Psoas muscle (tissue), 8 donors: ENCODE data around the gene HECTD3. TPM values are rescaled to one million over a fixed set of nuclear protein-coding genes. Genes with fewer than 3 reads are reported as not detected.

ENCODE experiments used
- ATAC-seq, 4 donors: fragments of 200-7000 bp; cut with Tn5 transposase; one replicate each; pipeline ENCODE4 v1.9.1; 2020; ENCODE audit warnings: moderate library complexity in 3 of 4, mild to moderate bottlenecking in 2 of 4
- DNase-seq, 2 donors: peaks; one replicate each; pipeline ENCODE4 v3.0.0-alpha.2; 2020
- H3K27ac ChIP-seq: fragments of 200-600 bp; one replicate; pipeline ENCODE4 v1.8.0; 2022
- H3K27me3 ChIP-seq, 3 donors: fragments of 200-600 bp in 1 of 3; one replicate each; pipeline versions ENCODE4 v1.6.1 to v1.8.0; 2013 to 2022; ENCODE audit warnings: low read length in 2 of 3, mild to moderate bottlenecking in 2 of 3, moderate library complexity in 1 of 3; ENCODE audit not compliant: insufficient read depth in 3 of 3
- H3K36me3 ChIP-seq, 2 donors: fragments of 200-600 bp in 1 of 2; one replicate each; pipeline versions ENCODE4 v1.6.1 to v1.8.0; 2013 to 2022; ENCODE audit warnings: low read depth in 1 of 2, mild to moderate bottlenecking in 1 of 2, moderate library complexity in 1 of 2; ENCODE audit not compliant: insufficient read depth in 1 of 2
- H3K4me1 ChIP-seq: fragments of 200-600 bp; one replicate; pipeline ENCODE4 v1.8.0; 2022
- H3K4me3 ChIP-seq: fragments of 200-600 bp; one replicate; pipeline ENCODE4 v1.8.0; 2022; ENCODE audit warnings: mild to moderate bottlenecking
- H3K9me3 ChIP-seq: fragments of 200-600 bp; one replicate; pipeline ENCODE4 v1.8.0; 2022
- WGBS, 3 donors: extraction: QIAGEN DNeasy Blood & Tissue Kit; methylation state at CpG; one replicate each; pipeline versions ENCODE4 v1.1.6 to v1.1.7; 2013; 5-methylcytosine and 5-hydroxymethylcytosine counted together
- intact Hi-C, 2 donors: fragments of 100-400 bp; cut with DNase I; formaldehyde crosslinking; loops; one replicate each; pipeline versions ENCODE4 v1.11.0 to v1.14.2; 2022
- polyA plus RNA-seq, 3 donors: library from polyadenylated mRNA; stranded (reverse); fragments of 200-250 nt; gene quantifications; one replicate each; pipeline ENCODE4 v1.2.3, GENCODE V29; 2013
- total RNA-seq, 4 donors: library from RNA; stranded (reverse); fragmentation: NEBNext Ultra II Directional in 2 of 4; extraction: Animal tissue kit (Norgen Biotek cat#: 25700) in 2 of 4; gene quantifications; one replicate each; pipeline versions ENCODE4 v1.2.1 to v1.2.4, GENCODE V29; 2021 to 2023
- TF ChIP-seq, protein P1 (sequence below): fragments of 200-600 bp; IDR thresholded peaks from one replicate; pipeline ENCODE4 v1.8.0; 2022; ENCODE audit warnings: antibody characterized with exemption
- donor health status: healthy with polysubstance abuse.
- donor health status: DM: no; HTN: no; CAD: no; lungs with moderate emphysema.
- donor health status: Bipolar disorder and iron deficiency.
- donor health status: healthy.
- donor health status: DM: yes; HTN: yes; CAD: no.
- donor health status: DM: no; HTN: no; CAD: no.
- donor health status: DM: no; HTN: no; CAD: no.
- donor health status: DM: yes; HTN: yes; CAD: no.

Gene HECTD3
- total and polyA plus RNA-seq, 7 donors = 34.0 to 55.3 (median 41.1) TPM

DNA sequence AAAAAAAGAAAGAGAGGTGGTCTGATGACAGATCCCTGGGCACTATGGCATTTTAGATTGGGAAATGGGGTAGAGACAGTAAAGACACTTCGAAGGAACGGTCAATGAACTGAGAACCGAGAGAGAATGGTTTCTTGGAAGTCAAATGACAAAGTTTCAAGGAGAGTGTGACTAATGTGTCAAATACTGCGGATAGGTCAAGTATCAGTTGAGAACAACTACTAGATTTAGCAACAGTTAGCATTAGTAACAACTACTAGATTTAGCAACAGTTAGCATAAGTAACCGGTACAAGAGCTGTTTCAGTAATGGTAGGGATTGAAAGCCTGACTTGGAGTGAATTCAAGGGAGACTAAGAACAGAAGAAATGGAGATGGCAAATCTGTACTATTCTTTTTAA, 35.9 kb upstream of the HECTD3 start:
- Histone ChIP-seq H3K4me3 (no peak overlapping the region), H3K27ac (peak overlapping the region; percentile 68), H3K27me3 (peaks cover 0 to 2% (median 0%) of the 10 kb centered on the region in 3 donors), H3K9me3 (no peaks in the 10 kb centered on the region), H3K36me3 (no peaks in the 10 kb centered on the region), H3K4me1 (peaks cover 8% of the 10 kb centered on the region)
- 30 to 77% (median 45%) methylated on average over 5 of the region's 5 CpGs for WGBS, 3 donors
- DNase-seq (no peak), ATAC-seq (peak; percentile 83 to 94 (median 91))
- intact Hi-C loops = no loop called here
- TF ChIP-seq, protein P1, sequence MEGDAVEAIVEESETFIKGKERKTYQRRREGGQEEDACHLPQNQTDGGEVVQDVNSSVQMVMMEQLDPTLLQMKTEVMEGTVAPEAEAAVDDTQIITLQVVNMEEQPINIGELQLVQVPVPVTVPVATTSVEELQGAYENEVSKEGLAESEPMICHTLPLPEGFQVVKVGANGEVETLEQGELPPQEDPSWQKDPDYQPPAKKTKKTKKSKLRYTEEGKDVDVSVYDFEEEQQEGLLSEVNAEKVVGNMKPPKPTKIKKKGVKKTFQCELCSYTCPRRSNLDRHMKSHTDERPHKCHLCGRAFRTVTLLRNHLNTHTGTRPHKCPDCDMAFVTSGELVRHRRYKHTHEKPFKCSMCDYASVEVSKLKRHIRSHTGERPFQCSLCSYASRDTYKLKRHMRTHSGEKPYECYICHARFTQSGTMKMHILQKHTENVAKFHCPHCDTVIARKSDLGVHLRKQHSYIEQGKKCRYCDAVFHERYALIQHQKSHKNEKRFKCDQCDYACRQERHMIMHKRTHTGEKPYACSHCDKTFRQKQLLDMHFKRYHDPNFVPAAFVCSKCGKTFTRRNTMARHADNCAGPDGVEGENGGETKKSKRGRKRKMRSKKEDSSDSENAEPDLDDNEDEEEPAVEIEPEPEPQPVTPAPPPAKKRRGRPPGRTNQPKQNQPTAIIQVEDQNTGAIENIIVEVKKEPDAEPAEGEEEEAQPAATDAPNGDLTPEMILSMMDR = no peak

DNA sequence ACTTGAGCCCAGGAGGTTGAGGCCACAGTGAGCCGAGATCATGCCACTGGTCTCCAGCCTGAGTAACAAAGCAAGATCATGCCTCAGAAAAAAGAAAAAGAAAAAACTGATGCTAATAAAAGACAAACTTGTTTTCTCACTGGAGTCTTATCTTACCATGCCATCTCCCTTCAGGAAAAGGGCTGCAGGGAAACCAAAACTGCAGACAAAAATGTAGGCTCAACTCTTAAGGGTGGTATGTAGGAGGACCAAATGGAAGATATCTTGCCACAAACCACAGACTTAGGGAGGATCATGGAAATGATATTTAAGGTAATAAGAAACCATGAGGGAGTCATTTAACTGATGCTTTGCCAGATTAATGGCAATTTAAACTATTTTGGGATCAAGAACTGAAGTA, 33.8 kb upstream of the HECTD3 start:
- H3K27me3 ChIP-seq = peaks cover 0 to 2% (median 0%) of the 10 kb centered on the region in 3 donors
- H3K27ac ChIP-seq = no peak overlapping the region
- intact Hi-C loops = no loop called here
- H3K36me3 ChIP-seq = no peaks in the 10 kb centered on the region
- TF ChIP-seq, protein P1 = no peak
- 38 to 71% (median 64%) methylated on average over 1 of the region's 1 CpG for WGBS, 3 donors
- H3K9me3 ChIP-seq = no peaks in the 10 kb centered on the region
- H3K4me3 ChIP-seq = no peak overlapping the region
- H3K4me1 ChIP-seq = peaks cover 8% of the 10 kb centered on the region
- DNase-seq (no peak), ATAC-seq (no peak)

DNA sequence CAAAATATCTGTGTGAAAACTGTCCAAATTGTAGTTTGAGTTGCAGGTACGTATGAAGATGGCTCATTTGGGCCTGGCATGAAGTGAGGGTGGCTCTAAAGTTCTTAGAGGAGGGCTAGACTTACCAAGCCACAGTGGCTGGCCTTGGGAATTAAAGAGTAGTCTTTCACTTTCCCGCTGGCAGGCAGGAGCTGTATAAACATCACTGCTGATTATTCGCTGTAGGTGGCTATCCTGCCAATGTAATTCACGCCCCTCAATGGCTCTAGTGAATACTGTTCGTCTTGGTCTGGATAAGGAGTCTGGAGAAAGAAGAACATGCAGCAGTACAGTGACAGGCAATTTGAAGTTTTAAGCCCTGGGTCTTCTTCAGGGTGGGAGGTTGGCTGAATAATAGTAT, 32.0 kb upstream of the HECTD3 start:
- no peak for DNase-seq

DNA sequence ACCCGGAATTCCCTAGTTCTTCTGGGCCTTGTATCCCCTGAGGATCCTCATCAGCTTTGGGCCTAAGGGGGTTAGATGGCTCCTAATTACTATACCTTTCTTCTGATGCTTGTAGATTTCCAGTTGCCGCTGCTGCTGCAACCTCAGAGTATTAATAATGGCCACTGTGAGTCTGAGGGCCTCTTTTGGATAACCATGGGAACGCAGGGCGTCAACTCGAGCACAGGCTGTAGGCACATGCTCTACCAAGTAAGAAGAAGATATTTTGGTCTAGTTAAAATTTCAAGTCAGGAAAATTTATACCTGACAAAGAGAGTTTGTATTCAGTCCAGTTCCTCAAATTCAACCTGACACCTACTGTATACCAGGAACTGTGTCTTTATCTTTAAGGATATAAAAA, 29.2 kb upstream of the HECTD3 start:
- intact Hi-C loops = no loop called here
- H3K36me3 ChIP-seq = no peaks in the 10 kb centered on the region
- TF ChIP-seq, protein P1 = no peak

More for the DNA sequence above, 32.0 kb upstream of the HECTD3 start:
- no peaks in the 10 kb centered on the region for H3K9me3 ChIP-seq
- intact Hi-C loops = no loop called here
- peaks cover 0 to 2% (median 0%) of the 10 kb centered on the region in 3 donors for H3K27me3 ChIP-seq
- no peak for ATAC-seq
- H3K36me3 ChIP-seq = no peaks in the 10 kb centered on the region
- no peak overlapping the region for H3K27ac ChIP-seq
- no peak overlapping the region for H3K4me3 ChIP-seq
- TF ChIP-seq, protein P1 = no peak
- 80 to 85% (median 84%) methylated on average over 5 of the region's 5 CpGs for WGBS, 3 donors
- peaks cover 8% of the 10 kb centered on the region for H3K4me1 ChIP-seq

DNA sequence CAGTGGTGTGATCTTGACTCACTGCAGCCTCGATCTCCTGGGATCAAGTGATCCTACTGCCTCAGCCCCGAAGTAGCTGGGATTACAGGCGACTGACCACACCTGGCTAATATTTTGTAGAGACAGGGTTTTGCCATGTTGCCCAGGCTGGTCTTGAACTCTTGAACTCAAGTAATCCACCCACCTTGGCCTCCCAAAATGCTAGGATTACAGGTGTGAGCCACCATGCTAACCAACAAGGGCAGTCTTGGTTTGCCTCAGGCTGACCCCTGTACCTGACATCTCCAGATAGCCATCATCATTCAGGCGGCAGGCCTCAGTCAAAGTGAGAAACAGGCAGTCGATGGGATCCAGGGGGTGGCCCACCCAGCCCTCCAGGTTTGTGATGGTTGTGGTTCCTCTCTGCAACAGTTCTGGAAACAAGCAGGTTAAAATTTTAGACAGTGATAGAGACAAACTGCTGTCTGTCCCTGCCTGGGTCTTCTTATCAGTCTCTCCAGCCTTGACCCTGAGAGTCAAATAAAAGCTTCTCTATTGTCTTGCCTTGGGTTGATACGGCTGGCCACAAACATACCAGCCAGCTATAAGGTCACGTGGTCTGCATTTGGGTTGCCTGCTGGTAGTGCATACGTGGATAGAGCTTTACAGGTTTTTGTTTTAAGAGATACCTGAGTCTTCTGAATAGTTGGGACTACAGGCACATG, 27.7 kb upstream of the HECTD3 start:
- intact Hi-C loops = no loop called here
- DNase-seq = no peak
- Histone ChIP-seq H3K36me3 (no peaks in the 10 kb centered on the region), H3K27me3 (no peaks in the 10 kb centered on the region), H3K27ac (no peak overlapping the region), H3K9me3 (no peaks in the 10 kb centered on the region), H3K4me1 (no peaks in the 10 kb centered on the region), H3K4me3 (no peak overlapping the region)
- WGBS, 3 donors = 87 to 90% (median 88%) methylated on average over 8 of the region's 8 CpGs
- TF ChIP-seq, protein P1 = no peak
- ATAC-seq = no peak

More for the DNA sequence above, 29.2 kb upstream of the HECTD3 start:
- no peak overlapping the region for H3K27ac ChIP-seq
- H3K9me3 ChIP-seq = no peaks in the 10 kb centered on the region
- H3K4me1 ChIP-seq = no peaks in the 10 kb centered on the region
- H3K4me3 ChIP-seq = no peak overlapping the region
- H3K27me3 ChIP-seq = no peaks in the 10 kb centered on the region
- no peak for ATAC-seq
- WGBS, 3 donors = 92 to 93% (median 92%) methylated on average over 5 of the region's 5 CpGs
- DNase-seq = no peak
